NCI-H1105 (cell line): ENCODE data around the gene JUP.
A peak's percentile ranks its signal among the peaks of the same experiment; 100 is the strongest.
"Not testable (repeated sequence)": the region's sequence is repeated elsewhere in the genome, so short reads cannot be mapped to it uniquely, and the experiment has no call there.

Source experiments
- DNase-seq: peaks from one replicate; lab custom pipeline; 2025; lab: John Stamatoyannopoulos, UW

Gene JUP

DNA sequence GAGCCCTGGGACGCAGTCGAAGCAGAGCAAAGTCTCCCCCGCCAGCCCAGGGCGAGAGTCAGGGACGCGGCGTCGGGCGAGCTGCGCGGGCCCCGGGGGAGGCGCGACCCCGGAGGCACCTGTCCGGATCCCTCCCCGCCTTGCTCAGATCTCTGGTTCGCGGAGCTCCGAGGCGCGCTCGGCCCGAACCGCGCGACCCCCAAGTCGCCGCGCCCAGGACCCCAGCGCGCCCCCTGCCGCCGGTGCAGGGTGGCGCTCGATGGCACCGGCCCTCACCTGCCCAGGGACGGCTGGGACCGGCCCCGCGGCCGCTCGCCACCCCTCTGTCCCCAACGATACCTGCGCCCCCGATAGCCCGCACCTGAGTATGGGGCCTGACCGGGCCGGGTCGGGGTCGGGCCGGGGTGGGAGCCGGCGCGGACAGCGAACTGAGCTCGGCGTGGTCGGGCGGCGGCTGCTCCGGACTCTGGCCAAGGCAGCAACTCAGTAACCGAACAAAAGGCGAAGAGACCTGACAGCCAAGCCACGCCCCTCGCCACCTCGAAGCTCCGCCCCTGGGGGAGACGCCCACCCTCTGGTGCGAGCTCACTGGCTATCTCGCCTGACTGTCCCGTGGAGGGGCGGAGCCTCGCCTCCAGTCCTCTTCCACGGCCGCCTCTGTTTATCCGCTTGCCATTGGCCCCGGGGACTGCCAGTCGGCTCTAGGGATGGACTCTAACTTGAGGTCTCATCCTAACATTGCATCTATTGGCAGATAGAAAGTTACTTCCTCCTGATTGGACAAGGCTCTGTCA, at the start of gene JUP:
Gene JUP (minus strand): TSS at position 485 of the 794 bp plus-strand sequence. CDS start 14,857 bp downstream, outside the sequence.
- peak; percentile 97 for DNase-seq

- peak; percentile 30 for DNase-seq
Measured at GRCh38 chr17:41835800-41836549, 49.5 kb upstream of the JUP start, which contains the start of gene NT5C3B. TSS of gene NT5C3B (minus strand) at chr17:41836232. CDS start at chr17:41836193, 39 bp downstream.

- no peak for DNase-seq
Measured at GRCh38 chr17:41835214-41835799, 48.8 kb upstream of the JUP start.

DNA sequence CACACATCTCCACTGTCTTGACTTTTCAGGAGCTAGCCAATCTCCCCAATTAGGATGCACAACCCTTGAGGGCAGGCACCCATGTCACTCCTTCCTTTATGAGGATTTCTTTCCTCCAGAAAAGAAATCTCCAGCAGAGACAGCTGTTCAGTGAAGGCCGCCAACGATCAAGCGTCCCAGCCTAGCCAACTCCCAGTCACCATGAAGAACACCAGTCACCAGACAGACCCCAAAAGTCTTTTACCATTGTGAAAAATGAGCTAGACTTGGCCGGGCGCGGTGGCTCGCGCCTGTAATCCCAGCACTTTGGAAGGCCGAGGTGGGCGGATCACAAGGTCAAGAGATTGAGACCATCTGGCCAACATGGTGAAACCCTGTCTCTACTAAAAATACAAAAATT, 43.5 kb upstream of the JUP start:
- DNase-seq: not testable (repeated sequence)

DNA sequence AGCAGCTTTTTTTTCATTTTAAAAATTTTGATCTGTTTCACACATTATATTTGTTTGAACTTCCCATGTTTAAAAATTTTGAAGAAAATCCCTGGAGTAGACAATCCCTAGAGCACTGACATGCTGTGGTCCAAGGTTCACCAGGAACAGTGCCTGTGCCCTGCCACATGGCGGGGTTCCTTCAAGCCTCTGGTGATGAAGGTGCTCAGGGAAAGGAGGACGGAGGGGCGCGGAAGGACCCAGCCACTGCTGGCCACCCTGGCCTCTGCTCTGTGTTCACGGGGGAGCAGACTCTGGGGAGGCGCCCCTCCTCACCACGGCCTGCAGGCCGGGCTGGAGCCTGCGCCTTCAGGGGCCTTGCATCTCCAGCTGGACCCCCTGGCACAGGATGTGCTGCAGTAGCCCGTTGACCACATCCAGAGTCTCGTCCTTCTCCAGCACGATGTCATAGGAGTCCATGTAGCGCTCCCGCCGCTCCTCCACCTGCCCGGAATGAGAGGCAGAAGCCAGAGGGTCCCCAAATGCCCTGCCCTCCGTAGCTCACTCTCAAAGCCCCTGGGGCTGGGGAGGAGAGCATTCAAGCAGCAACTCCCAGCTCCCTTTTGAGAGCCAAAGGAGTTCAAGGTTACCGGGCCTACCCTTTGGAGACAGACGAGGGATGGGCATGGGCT, 38.8 kb upstream of the JUP start:
- no peak for DNase-seq

GRCh38 chr17:41824086-41824485, 37.6 kb upstream of the JUP start:
- DNase-seq: no peak

DNA sequence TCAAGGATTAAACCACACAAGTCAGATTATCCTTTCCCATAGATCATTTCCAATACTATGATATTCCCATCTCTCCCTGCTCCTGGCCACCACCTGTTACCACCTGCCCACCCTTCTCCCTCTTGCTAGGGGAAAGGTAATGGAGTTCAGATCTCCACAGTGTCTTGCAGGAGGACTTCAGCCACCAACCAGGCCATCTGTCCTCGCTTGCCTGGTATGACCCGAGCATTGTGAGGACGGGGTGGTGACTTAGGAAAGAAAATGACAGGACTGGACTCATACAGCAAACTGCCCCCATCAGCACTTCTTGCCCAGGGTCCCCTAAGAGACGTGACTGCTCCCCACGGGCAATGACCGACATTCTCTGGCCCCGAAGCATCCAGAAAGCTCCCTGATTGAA, 37.1 kb upstream of the JUP start:
- no peak for DNase-seq

DNA sequence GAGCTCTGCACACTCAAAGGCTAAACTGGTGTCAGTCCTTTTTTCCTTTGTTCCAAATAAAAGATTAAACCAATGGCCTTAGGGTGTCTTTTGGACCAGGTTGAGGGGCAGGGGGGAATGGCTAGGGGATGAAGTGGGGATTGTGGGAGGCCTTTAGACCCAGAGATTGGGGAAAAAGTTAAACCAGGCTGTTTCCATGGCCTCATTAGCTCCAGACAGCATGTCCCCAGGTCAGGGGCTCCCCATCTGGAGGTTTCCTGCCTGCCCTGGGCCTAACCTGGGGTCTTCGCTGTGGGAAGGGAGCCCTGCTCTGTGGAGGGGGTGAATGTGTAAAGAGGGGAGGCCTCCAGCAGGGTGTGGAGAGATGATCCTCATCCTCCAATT, 36.6 kb upstream of the JUP start:
- DNase-seq: no peak

- DNase-seq: no peak
Measured at GRCh38 chr17:41822216-41823140, 36.0 kb upstream of the JUP start.

GRCh38 chr17:41821776-41822175, 35.3 kb upstream of the JUP start:
- DNase-seq: no peak

- DNase-seq: no peak
Measured at GRCh38 chr17:41818024-41818423, 31.5 kb upstream of the JUP start.

- DNase-seq: no peak
Measured at GRCh38 chr17:41816637-41817320, 30.3 kb upstream of the JUP start.

- DNase-seq: no peak
Measured at GRCh38 chr17:41814195-41814594, 27.7 kb upstream of the JUP start.

DNA sequence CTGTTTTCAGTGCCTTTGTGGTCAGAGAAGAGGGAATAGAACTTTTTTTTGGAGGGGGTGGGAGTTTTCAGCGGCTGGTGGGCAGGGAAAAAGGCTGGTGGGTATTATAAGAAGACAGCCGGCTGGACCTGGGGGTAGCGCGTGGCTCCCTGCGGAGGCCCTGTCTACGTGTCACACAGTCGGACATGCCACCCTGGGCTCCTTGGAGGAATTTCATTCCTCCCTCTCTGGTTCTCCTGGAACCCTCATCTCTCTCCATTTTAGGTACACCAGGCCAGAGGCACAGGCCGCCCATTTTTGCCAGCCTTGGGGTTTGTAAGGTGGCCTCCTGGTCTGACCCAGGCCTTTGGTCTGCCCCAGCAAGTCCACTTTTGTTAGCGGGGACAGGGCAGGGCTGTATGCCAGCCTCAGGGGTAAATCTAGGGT, 27.2 kb upstream of the JUP start:
- DNase-seq: no peak

DNA sequence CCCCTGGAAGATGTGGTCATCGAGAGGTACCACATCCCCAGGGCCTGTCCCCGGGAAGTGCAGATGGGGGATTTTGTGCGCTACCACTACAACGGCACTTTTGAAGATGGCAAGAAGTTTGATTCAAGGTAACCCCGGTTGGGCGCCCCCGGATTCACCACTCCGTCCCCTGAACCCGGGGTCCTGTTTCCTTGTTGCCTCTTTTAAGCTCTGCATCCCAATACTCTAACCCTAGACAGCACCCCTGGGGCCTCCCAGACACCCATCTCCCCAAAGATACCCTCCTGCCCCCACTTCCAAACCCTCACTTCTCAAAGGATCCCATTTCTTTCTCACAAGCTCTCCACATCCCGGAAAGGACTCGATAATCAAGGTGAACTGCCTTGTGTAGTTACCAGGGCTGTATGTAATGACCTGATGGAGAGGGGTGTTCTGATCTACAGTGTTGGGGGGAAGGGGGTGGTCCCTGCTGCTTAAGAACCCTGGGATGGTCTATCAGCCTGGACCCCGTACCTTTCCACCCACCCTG, 26.7 kb upstream of the JUP start:
- no peak for DNase-seq

DNA sequence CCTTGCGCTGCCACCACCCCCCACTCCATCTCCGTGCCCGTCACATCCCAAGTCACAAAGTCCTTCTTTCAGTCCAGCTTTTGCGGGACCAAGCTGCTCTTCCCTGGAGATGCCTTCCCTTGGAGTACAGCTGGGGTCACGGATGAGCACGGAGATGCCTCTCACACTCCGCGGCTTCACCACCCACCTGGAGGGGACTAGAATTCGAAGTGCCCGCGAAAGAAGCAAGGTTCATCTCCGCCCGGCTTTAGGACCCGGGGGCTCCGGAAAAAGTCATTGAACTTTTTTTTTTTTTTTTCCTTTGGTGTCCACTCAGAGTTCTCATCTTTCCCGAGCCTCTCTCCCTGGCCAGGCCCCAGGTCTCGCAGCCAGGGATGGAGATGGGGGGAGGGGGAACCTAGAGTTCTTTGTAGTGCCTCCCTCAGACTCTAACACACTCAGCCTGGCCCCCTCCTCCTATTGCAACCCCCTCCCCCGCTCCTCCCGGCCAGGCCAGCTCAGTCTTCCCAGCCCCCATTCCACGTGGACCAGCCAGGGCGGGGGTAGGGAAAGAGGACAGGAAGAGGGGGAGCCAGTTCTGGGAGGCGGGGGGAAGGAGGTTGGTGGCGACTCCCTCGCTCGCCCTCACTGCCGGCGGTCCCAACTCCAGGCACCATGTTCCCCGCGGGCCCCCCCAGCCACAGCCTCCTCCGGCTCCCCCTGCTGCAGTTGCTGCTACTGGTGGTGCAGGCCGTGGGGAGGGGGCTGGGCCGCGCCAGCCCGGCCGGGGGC, 26.1 kb upstream of the JUP start, which contains the start of gene FKBP10:
Gene FKBP10 (plus strand): TSS at position 624 of the 771 bp plus-strand sequence. CDS start 31 bp downstream, at position 655.
- peak; percentile 57 for DNase-seq

- DNase-seq: peak; percentile 52
Measured at GRCh38 chr17:41811549-41812380, 25.3 kb upstream of the JUP start, which contains the start of gene P3H4. TSS of gene P3H4 (minus strand) at chr17:41811949. CDS start at chr17:41811915, 34 bp downstream.
